CD4-positive, alpha-beta T cell (primary cell): Measurements from ENCODE around the gene CXCL12. TPM values are rescaled to one million over a fixed set of nuclear protein-coding genes. Genes with fewer than 3 reads are reported as not detected.

Source experiments
- ATAC-seq: fragments of 200-7000 bp; cut with Tn5 transposase; one replicate; pipeline ENCODE4 v1.10.0; 2022; ENCODE audit warnings: mild to moderate bottlenecking; ENCODE audit not compliant: poor library complexity
- CTCF ChIA-PET: fragments of 350-600 bp; sonication (Branson Sonifier 250); formaldehyde crosslinking; loops from one replicate; lab custom pipeline; 2021; ENCODE audit warnings: antibody characterized with exemption, inconsistent platforms; lab: Charles Lee
- POLR2A ChIA-PET: fragments of 350-600 bp; sonication (Branson Sonifier 250); formaldehyde crosslinking; loops from one replicate; lab custom pipeline; 2021; ENCODE audit warnings: antibody characterized with exemption, inconsistent platforms; lab: Charles Lee
- DNase-seq, 14 experiments: peaks; one replicate each; pipeline ENCODE4 v3.0.0-alpha.2; 2013 to 2020; ENCODE audit warnings: mixed read lengths in 2 of 14
- H3K27ac ChIP-seq, 2 donors: one replicate each; pipeline versions ENCODE4 v1.5.1 to v1.7.0; 2013; ENCODE audit warnings: low read length in 2 of 2, low read depth in 1 of 2, mild to moderate bottlenecking in 1 of 2
- H3K27me3 ChIP-seq, 2 experiments: 1 replicate in 1 of 2; 2 replicates in 1 of 2; pipeline versions ENCODE4 v1.6.1 to v1.7.0; 2013; ENCODE audit warnings: low read length in 2 of 2, control low read depth in 1 of 2, mild to moderate bottlenecking in 1 of 2, moderate library complexity in 1 of 2; ENCODE audit not compliant: insufficient read depth in 2 of 2, control insufficient read depth in 1 of 2
- H3K36me3 ChIP-seq: one replicate; pipeline ENCODE4 v1.6.1; 2013; ENCODE audit warnings: low read length, control low read depth; ENCODE audit not compliant: insufficient read depth
- H3K4me1 ChIP-seq: one replicate; pipeline ENCODE4 v1.6.1; 2013; ENCODE audit warnings: low read length, control low read depth; ENCODE audit not compliant: insufficient read depth
- H3K4me3 ChIP-seq: one replicate; pipeline ENCODE4 v1.5.1; 2013; ENCODE audit warnings: mild to moderate bottlenecking, low read length, moderate library complexity
- H3K9me3 ChIP-seq, 2 experiments: 1 replicate in 1 of 2; 2 replicates in 1 of 2; pipeline versions ENCODE4 v1.6.1 to v1.7.0; 2013; ENCODE audit warnings: low read length in 2 of 2, mild to moderate bottlenecking in 2 of 2, control low read depth in 1 of 2, moderate library complexity in 1 of 2; ENCODE audit not compliant: control insufficient read depth in 1 of 2, insufficient read depth in 1 of 2
- H3K27ac Mint-ChIP-seq: one replicate; pipeline ENCODE4 v1.8.0; 2020; ENCODE audit warnings: mixed read lengths
- H3K27me3 Mint-ChIP-seq: one replicate; pipeline ENCODE4 v1.8.0; 2021; ENCODE audit warnings: mixed read lengths
- H3K36me3 Mint-ChIP-seq: one replicate; pipeline ENCODE4 v1.8.0; 2021; ENCODE audit warnings: low read depth, mixed read lengths
- H3K4me1 Mint-ChIP-seq: one replicate; pipeline ENCODE4 v1.8.0; 2021; ENCODE audit warnings: low read depth, mixed read lengths
- H3K4me3 Mint-ChIP-seq: one replicate; pipeline ENCODE4 v1.8.0; 2020; ENCODE audit warnings: mild to moderate bottlenecking, mixed read lengths
- H3K9me3 Mint-ChIP-seq: one replicate; pipeline ENCODE4 v1.8.0; 2020; ENCODE audit warnings: mixed read lengths
- CTCF ChIP-seq: fragments of 200-600 bp; IDR thresholded peaks from one replicate; pipeline ENCODE4 v1.8.0; 2022; ENCODE audit warnings: antibody characterized with exemption, mild to moderate bottlenecking
- intact Hi-C, 2 experiments: fragments of 100-400 bp; cut with DNase I in 1 of 2; cut with micrococcal nuclease in 1 of 2; formaldehyde crosslinking; loops; one replicate each; pipeline versions ENCODE4 v1.15.1 to v1.9.0; 2023 to 2025; cut with DNase I, micrococcal nuclease
- total RNA-seq, 174 experiments: library from RNA in 2 of 174; stranded (reverse) in 2 of 174; gene quantifications; one replicate each; pipeline ENCODE4 v1.2.3 and lab custom pipeline; 2021 to 2026

The CXCL12 gene
- total RNA-seq, 2 experiments from 2014 or later: not detected

- ATAC-seq (no peak), DNase-seq (no peak)
- Histone ChIP-seq H3K4me1 (no peaks in the 10 kb centered on the region), H3K27ac (no peak overlapping the region), H3K36me3 (no peaks in the 10 kb centered on the region), H3K27me3 (peaks cover 0 to 3% of the 10 kb centered on the region in 2 experiments), H3K4me3 (no peak overlapping the region), H3K9me3 (no peaks in the 10 kb centered on the region)
- H3K36me3 Mint-ChIP-seq: no peaks in the 10 kb centered on the region
- intact Hi-C loops: no loop called here
- ChIA-PET POLR2A (no interaction called here), CTCF (no interaction called here)
- no peak for TF ChIP-seq CTCF
- no peak overlapping the region for H3K4me3 Mint-ChIP-seq
- H3K9me3 Mint-ChIP-seq: peaks cover 2% of the 10 kb centered on the region
- H3K27me3 Mint-ChIP-seq: peaks cover 25% of the 10 kb centered on the region
- H3K27ac Mint-ChIP-seq: no peak overlapping the region
- no peaks in the 10 kb centered on the region for H3K4me1 Mint-ChIP-seq
These were observed 32.0 kb upstream of the CXCL12 start for GRCh38 chr10:44416936-44417335.

GRCh38 chr10:44416021-44416771, 31.3 kb upstream of the CXCL12 start:
- Histone ChIP-seq H3K27me3 (peaks cover 0 to 3% of the 10 kb centered on the region in 2 experiments), H3K9me3 (peaks cover 0 to 5% of the 10 kb centered on the region in 2 experiments), H3K27ac (no peak overlapping the region), H3K36me3 (no peaks in the 10 kb centered on the region), H3K4me1 (no peaks in the 10 kb centered on the region), H3K4me3 (no peak overlapping the region)
- Mint-ChIP-seq H3K4me1 (no peaks in the 10 kb centered on the region), H3K4me3 (no peak overlapping the region), H3K36me3 (no peaks in the 10 kb centered on the region), H3K9me3 (peaks cover 5% of the 10 kb centered on the region), H3K27ac (no peak overlapping the region), H3K27me3 (peaks cover 29% of the 10 kb centered on the region)
- TF ChIP-seq CTCF: no peak
- ChIA-PET POLR2A (no interaction called here), CTCF (no interaction called here)
- ATAC-seq (no peak), DNase-seq (no peak)
- intact Hi-C loops: no loop called here

- no peaks in the 10 kb centered on the region for H3K36me3 ChIP-seq
- H3K4me3 ChIP-seq: no peak overlapping the region
- no peaks in the 10 kb centered on the region for H3K4me1 ChIP-seq
- no peak overlapping the region for H3K27ac ChIP-seq
- Mint-ChIP-seq H3K4me1 (no peaks in the 10 kb centered on the region), H3K27ac (no peak overlapping the region), H3K4me3 (no peak overlapping the region), H3K9me3 (peaks cover 5% of the 10 kb centered on the region), H3K27me3 (peaks cover 29% of the 10 kb centered on the region), H3K36me3 (no peaks in the 10 kb centered on the region)
- intact Hi-C loops: no loop called here
- DNase-seq (no peak), ATAC-seq (no peak)
- no peak for TF ChIP-seq CTCF
- H3K9me3 ChIP-seq: peaks cover 0 to 6% of the 10 kb centered on the region in 2 experiments
- peaks cover 0 to 3% of the 10 kb centered on the region in 2 experiments for H3K27me3 ChIP-seq
- ChIA-PET CTCF (no interaction called here), POLR2A (no interaction called here)
These were observed 30.2 kb upstream of the CXCL12 start for GRCh38 chr10:44415121-44415520.
